H1 (cell line): Measurements from ENCODE around the gene BICD1. TPM values are rescaled to one million over a fixed set of nuclear protein-coding genes. Genes with fewer than 3 reads are reported as not detected.

Experiments used
- GABPA ChIP-seq: IDR thresholded peaks from 2 replicates; pipeline ENCODE4 v1.6.1; 2011; ENCODE audit warnings: mild to moderate bottlenecking, low read length, moderate library complexity, borderline replicate concordance; ENCODE audit not compliant: insufficient read depth
- KDM5A ChIP-seq: fragments of 200-600 bp; IDR thresholded peaks from 2 replicates; pipeline ENCODE4 v1.7.1; 2012; ENCODE audit warnings: mild to moderate bottlenecking, low read length, inconsistent platforms, mixed read lengths
- POU5F1 ChIP-seq: IDR thresholded peaks from 2 replicates; pipeline ENCODE4 v1.6.1; 2011; ENCODE audit warnings: low read depth, mild to moderate bottlenecking, low read length, moderate library complexity
- RBBP5 ChIP-seq: IDR thresholded peaks from 2 replicates; pipeline ENCODE4 v1.7.1; 2012; ENCODE audit warnings: low read depth, mild to moderate bottlenecking, inconsistent platforms, low read length, moderate library complexity, borderline replicate concordance
- RFX5 ChIP-seq: IDR thresholded peaks from 2 replicates; pipeline ENCODE4 v1.6.1; 2011; ENCODE audit warnings: low read depth, low read length, improper control_type of control experiment, borderline replicate concordance
- SP1 ChIP-seq: IDR thresholded peaks from 2 replicates; pipeline ENCODE4 v1.6.1; 2011; ENCODE audit warnings: low read depth, low read length
- TAF1 ChIP-seq: IDR thresholded peaks from 2 replicates; pipeline ENCODE4 v1.6.1; 2011; ENCODE audit warnings: mild to moderate bottlenecking, low read depth, low read length
- polyA plus RNA-seq, 7 experiments: library from polyadenylated mRNA; depleted of rRNA in 3 of 7; stranded (reverse) in 5 of 7; unstranded in 2 of 7; fragments of >200 nt in 5 of 7; fragments of 200-250 nt in 2 of 7; gene quantifications; 1 replicate in 5 of 7; 2 replicates in 1 of 7; 4 replicates in 1 of 7; pipeline versions ENCODE4 v1.2.1 to v1.2.3, GENCODE V29; 2011 to 2013; ENCODE audit warnings: missing spikeins in 2 of 7, mixed read lengths in 2 of 7
- total RNA-seq: library from RNA; stranded (reverse); fragmentation: NEBNext Ultra II Directional; extraction: Animal tissue kit (Norgen Biotek cat#: 25700); gene quantifications from 2 replicates; pipeline ENCODE4 v1.2.1, GENCODE V29; 2021

Gene BICD1
- total and polyA plus RNA-seq, 2 of the 8 experiments (the other 6 are each of a cell fraction or from before 2014, with no cell fraction given) = 34.1 to 58.4 TPM

GRCh38 chr12:32136404-32136803 lies 29.8 kb downstream of the BICD1 start (continued):
- TF ChIP-seq GABPA (no peak), KDM5A (no peak), RBBP5 (no peak), RFX5 (no peak), SP1 (no peak), POU5F1 (no peak), TAF1 (no peak)
- TF ChIP-seq, all 59 proteins: peak for 0
